GM21576 (cell line): Measurements from ENCODE around the gene DDX54.
"Not testable (repeated sequence)": the region's sequence is repeated elsewhere in the genome, so short reads cannot be mapped to it uniquely, and the experiment has no call there.

Source experiments
- ATAC-seq: cut with Tn5 transposase; IDR thresholded peaks from one replicate; pipeline ENCODE4 v1.9.1; 2021; ENCODE audit warnings: mild to moderate bottlenecking, moderate library complexity; ENCODE audit not compliant: unreplicated experiment

DDX54 gene

GRCh38 chr12:113221181-113221996 is 36.1 kb upstream of the DDX54 start, which contains the start of gene TPCN1:
TPCN1 (plus strand) TSS chr12:113221464; CDS start chr12:113226853, 5,389 bp downstream.
- ATAC-seq = peak; percentile 90

GRCh38 chr12:113220593-113221180 is 35.4 kb upstream of the DDX54 start:
- ATAC-seq = no peak

- ATAC-seq = no peak
Measured at GRCh38 chr12:113216027-113216426, 30.7 kb upstream of the DDX54 start.

GRCh38 chr12:113214895-113215400 is 29.7 kb upstream of the DDX54 start:
- ATAC-seq = no peak

- ATAC-seq = no peak
Measured at GRCh38 chr12:113211160-113211559, 25.9 kb upstream of the DDX54 start.

- ATAC-seq = peak; percentile 76
Measured at GRCh38 chr12:113208041-113208934, 23.0 kb upstream of the DDX54 start.

- no peak for ATAC-seq
Measured at GRCh38 chr12:113207613-113208040, 22.3 kb upstream of the DDX54 start.

- not testable (repeated sequence) for ATAC-seq
Measured at GRCh38 chr12:113206802-113207201, 21.5 kb upstream of the DDX54 start.

- no peak for ATAC-seq
Measured at GRCh38 chr12:113204804-113205203, 19.5 kb upstream of the DDX54 start.

- ATAC-seq = no peak
Measured at GRCh38 chr12:113203852-113204760, 18.8 kb upstream of the DDX54 start.

GRCh38 chr12:113202300-113203075 is 17.2 kb upstream of the DDX54 start:
- ATAC-seq = no peak

- ATAC-seq = no peak
Measured at GRCh38 chr12:113201187-113202177, 16.2 kb upstream of the DDX54 start.

GRCh38 chr12:113200021-113200797 is 14.9 kb upstream of the DDX54 start:
- no peak for ATAC-seq

GRCh38 chr12:113198296-113198695 is 13.0 kb upstream of the DDX54 start:
- ATAC-seq = no peak

- no peak for ATAC-seq
Measured at GRCh38 chr12:113197518-113198077, 12.3 kb upstream of the DDX54 start.

GRCh38 chr12:113196990-113197389 is 11.7 kb upstream of the DDX54 start:
- ATAC-seq = peak; percentile 60

- no peak for ATAC-seq
Measured at GRCh38 chr12:113196582-113196981, 11.3 kb upstream of the DDX54 start.
